GM18867 (cell line): ENCODE measurements around the gene WDR83.
"Not testable (repeated sequence)": the region's sequence is repeated elsewhere in the genome, so short reads cannot be mapped to it uniquely, and the experiment has no call there.

Experiments used
- ATAC-seq: cut with Tn5 transposase; IDR thresholded peaks from one replicate; pipeline ENCODE4 v1.9.1; 2021; ENCODE audit warnings: mild to moderate bottlenecking, moderate library complexity; ENCODE audit not compliant: unreplicated experiment

Gene WDR83

DNA sequence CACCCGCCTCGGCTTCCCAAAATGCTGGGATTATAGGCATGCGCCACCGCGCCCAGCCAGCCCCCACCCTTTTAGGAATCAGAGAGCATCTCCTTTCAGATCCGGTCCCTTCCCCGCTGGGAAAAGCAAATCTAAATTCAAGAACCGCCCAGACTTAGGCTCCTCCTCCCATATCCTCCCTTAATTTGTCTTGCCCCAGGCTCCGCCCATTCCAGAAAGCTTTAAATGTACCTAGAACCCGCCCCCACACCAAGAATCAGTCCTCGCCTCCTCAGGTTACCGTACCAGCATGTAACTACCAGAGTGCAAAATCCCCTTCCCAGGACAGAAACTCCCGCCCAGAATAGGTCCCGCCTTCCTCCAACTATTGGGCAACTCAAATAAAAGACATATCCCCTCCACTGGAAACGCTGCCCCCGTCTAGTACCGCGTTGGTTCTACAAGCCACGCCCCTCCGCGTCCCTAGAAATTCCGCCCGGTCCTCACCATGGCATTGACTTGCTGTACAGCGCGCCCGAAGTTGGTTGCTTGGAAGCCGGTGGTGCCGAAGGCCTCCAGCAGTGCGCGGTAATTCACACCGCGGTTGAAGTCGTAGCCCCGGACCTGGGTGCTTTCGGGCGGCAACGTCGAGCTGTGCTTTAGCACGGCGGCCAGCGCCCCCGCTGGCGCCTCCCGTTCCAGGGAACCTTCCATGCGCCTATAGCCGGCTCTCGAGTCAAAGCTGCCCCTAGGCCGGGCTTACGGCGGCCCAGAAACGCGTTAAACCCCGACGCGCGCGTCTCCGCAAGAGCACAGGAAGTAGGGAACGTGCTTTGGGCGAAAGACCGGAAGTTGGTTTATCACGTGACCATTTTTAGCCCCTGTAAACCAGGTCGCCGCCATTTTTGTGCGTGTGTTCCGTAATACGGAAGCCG lies 14.7 kb downstream of the WDR83 start, which contains the start of gene DHPS:
Gene DHPS, minus strand, starts transcription at position 807 of the 914 bp plus-strand sequence. Its CDS starts 114 bp downstream, at position 693.
- peak; percentile 70 for ATAC-seq

DNA sequence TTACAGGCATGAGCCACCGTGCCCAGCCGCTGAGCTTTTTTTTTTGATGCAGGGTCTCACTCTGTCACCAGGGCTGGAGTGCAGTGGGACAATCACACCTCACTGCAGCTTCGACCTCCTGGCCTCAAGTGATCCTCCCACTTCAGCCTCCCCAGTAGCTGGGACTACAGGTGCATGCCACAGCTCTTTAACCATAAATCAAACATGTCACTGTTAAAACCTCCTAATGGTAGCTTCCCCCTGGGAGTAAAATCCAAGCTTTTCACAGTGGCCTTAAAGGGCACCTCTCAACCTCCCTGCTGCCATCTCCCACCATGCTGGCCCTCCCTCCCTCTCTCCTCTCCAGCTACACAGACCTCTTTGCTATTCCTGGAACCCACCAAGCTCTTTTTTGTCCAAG lies 19.2 kb downstream of the WDR83 start:
- no peak for ATAC-seq

DNA sequence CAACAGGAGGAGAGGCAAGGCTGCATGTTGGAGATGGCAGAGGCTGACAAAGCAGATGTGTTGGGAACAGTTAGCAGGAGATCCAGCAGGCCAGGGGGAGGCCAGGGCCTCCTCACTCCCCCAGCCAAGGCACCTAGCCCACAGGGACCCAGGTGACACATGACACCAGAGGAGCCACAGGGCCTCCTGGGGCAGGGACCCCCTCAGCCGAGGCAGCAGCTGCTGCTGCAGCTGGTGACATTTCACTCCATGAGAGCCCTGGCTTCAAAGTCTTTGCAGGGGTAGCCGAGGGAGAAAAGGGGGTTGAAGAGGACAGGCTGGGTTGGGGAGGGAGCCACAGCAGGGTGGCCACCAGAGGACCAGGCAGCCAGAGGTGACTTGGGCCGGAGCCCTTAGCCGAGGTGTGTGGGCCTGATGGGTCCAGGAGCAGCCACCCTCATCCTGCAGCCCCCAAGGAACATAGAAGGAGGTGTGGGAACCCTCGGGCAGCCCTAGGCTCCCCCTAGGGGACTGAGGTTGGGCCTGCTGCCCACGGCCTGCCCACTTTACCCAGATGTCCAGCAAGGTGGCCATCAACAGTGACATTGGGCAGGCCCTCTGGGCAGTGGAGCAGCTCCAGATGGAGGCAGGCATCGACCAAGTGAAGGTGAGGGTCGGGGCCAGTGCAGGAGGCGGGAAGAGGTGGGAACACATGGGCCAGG lies 21.0 kb downstream of the WDR83 start, which contains the start of gene GNG14:
Gene GNG14, plus strand, starts transcription at position 503 of the 701 bp plus-strand sequence. Its CDS starts 51 bp downstream, at position 554.
- no peak for ATAC-seq

DNA sequence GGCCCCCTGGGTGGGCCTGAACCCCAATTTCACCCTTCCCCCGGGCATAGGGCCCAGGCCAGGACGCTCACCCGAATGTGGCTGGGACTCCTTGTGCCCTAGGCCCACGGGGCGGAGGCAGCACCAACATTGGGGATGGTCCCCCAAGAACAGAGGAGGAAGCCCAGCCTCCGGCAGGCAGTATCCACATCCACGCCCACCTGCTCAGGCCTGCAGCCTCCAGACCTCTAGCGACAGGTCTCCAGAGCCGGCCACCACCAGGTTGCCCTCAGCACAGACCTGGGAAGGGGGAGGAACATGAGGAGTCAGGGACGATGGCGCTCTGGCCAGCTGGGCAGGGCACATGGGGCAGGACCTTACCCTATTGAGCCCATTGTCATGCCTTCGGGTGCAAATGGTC lies 22.4 kb downstream of the WDR83 start:
- ATAC-seq, result no peak

DNA sequence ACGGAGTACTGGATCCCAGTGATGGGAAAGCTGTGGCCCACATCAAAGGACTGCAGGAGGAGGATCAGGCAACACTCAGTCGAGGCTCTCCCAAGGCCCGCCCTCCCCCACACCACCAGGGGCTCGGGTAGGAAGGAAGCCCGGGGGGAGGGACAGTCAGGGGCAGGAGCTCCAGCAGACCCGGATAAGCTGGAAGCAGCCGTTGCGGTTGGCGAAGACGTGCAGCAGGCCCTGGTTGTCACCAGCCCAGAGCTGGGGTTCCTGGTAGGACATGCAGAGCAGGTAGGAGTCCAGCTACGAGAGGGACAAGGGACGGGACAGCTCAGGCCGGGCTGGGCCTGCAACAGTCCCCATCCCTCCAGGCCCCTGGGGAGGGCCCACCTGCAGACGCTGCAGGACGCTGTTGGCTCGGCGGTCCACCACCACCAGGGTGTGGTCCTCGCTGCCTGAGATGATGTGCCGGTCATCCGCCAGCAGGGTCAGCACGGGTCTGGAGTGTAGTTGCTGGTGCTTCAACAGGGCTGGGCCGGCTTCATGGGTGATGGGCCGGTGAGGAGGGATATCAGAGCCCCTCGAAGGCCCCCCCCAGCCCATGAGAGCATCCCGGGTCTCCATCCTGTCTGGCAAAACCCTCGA lies 23.1 kb downstream of the WDR83 start:
- ATAC-seq, result no peak

DNA sequence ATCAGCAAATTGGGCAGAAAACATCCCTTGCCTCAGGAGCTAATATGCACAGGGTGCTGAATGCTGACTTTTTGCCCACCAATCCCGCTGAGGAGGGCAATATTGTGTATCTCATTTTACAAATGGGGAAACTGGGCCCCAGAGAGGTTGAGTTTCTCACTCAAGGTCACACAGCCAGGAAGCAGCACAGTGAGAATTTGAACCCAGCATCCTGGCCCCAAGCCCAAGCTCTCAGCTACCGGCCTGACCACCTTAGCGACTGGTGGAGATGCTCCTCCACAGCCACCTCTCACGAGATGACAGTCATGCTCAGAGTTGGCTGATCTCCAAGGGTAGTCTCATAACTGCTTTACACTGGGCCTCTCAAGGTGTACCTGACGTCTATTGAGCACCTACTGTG lies 26.4 kb downstream of the WDR83 start:
- ATAC-seq, result no peak

DNA sequence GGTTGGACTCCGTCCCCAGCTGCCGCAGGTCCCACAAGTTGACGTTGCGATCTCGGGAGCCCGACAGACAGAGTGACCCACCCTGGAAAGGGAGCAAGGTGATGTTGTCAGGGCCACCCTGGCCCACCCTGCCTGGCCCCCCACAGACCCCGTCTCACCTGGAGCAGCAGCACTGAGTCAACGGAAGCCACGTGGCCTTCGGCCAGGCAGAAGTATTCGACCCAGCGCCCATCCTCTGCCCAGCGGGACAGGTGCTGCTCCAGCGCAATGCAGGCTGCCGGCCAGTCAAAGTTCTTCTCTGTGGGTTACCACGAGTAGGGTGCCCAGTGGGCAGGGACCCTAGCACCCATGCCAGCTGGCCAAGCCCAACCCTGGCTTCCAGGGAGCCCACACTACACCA lies 28.0 kb downstream of the WDR83 start:
- ATAC-seq, result no peak

DNA sequence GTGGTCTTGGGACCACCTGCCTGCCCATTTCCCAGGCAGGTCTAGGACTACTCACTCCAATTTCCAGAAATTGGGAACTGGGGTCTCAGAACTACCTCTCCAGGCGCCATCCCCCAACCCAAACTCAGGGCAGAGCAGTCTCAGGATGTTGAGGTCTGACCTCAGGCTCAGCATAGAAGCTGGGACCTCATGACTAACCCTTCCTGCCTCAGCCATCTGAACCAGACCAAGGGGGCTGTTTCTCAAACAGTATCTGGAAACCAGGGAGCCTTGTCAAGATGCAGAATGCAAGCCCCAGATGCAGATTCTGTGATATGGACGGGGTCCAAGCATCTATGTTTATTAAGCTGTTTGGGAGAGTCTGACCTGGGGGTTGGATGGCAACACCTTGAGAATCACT lies 28.5 kb downstream of the WDR83 start:
- no peak for ATAC-seq

DNA sequence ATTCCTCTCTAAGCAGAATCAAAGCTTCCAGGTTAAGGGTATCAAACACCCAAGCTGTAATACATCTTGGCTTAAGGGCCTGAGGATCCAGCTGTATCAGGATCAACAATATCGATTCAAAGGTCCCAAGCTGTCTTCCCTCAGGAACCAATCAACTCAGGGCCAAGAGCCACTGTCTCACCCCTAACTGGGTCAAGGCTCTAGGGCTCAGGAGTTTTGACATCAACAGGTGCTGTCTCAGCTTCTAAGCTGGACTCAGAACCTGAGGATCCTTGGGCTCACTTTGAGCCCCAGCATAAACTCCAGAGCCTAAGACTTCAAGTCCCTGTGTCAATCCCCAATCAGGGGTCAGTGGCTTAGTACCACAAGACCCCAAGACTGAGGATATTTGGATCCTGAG lies 28.9 kb downstream of the WDR83 start:
- no peak for ATAC-seq

DNA sequence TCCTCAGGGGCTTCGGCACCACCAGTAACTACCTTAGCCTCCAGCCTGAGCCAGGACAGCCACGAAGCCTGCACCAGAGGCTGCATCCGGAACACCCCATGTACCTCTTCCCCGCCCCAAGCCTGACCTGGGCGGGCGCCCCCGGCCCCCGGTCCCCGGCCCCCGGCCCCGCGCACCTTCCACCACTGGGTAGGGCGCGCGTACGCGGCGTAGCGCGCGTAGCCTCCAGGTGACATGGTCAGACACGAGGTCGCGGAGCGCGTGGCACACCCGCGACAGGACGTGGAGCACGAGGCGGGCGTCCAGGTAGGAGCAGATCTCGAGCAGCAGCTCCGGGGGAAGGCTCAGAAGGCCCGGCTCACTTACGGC lies 29.4 kb downstream of the WDR83 start:
- ATAC-seq, result peak; percentile 18

DNA sequence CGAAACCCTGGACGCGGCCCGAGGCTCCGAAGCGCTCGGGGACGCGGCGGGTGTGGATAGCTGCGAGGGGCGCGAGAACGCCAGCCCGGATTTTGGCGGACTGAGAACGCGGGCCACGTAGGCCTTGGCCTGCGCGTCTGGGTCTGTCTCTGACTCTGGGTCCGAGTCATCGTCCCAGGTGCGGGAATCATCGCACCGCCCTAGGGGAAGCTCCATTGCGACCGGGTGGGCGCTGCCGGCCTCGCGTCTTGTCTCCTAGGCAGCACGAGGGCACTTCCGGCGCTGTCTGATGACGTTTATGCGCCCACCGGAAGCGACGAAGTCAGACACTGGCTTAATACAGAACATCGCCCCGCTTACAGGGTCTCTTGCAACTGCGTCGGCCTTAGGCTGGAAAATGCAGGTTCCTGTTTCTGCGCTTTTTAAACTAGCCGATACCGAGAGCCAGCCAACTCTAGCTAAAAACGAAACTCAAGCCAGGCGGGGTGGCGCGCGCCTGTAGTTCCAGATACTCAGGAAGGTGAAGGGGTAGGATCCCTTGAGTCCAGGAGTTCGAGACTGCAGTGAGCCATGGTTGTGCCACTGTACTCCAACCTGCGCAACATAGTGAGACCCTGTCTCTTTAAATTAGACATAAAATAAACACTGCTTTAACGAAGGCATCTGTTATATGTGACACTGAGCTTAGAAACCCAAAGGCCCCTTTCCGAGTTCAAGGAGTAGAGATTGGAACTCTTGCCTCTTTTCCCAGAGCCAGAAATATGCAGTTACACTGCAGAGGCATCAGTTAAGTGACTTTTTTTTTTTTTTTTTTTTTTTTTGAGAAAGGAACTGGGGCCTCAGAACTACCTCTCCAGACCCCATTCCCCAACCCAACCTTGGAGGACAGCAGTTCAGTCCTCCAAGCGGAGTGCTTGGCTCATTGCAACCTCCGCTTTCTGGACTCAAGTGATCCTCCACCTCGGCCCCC lies 30.0 kb downstream of the WDR83 start, which contains the start of gene FBXW9:
Gene FBXW9, minus strand, starts transcription at position 266 of the 970 bp plus-strand sequence. Its CDS starts 50 bp downstream, at position 216.
- ATAC-seq, result peak; percentile 76

DNA sequence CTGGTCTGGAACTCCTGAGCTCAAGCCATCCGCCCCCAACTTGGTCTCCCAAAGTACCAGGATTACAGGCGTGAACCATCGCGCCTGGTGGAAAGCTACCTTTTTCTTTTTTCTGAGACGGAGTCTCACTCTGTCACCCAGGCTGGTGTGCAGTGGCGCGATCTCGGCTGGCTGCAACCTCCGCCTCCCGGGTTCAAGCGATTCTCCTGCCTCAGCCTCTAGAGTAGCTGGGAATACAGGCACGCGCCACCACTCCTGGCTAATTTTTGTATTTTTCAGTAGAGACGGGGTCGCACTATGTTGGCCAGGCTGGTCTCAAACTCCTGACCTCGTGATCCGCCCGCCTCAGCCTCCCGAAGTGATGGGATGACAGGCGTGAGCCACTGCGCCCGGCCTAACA lies 30.8 kb downstream of the WDR83 start:
- ATAC-seq, result not testable (repeated sequence)

DNA sequence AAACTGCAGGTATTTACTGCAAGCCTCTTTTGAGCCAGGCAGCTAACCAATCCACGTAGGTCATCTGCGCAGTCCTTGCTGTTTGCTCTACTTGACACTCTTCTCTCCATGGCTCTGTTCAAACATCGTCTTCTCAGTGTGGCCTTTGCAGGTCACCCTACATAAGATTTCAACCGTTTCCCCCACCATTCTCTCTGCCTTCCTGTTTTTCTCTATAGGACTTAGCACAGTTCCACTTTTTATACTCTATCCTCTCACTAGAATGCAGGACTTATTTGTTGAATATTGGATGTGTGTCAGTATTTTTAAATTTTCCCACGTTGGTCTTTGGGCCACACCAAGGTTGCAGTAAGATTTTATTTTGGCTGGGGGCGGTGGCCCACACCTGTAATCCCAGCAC lies 31.5 kb downstream of the WDR83 start:
- ATAC-seq, result no peak

DNA sequence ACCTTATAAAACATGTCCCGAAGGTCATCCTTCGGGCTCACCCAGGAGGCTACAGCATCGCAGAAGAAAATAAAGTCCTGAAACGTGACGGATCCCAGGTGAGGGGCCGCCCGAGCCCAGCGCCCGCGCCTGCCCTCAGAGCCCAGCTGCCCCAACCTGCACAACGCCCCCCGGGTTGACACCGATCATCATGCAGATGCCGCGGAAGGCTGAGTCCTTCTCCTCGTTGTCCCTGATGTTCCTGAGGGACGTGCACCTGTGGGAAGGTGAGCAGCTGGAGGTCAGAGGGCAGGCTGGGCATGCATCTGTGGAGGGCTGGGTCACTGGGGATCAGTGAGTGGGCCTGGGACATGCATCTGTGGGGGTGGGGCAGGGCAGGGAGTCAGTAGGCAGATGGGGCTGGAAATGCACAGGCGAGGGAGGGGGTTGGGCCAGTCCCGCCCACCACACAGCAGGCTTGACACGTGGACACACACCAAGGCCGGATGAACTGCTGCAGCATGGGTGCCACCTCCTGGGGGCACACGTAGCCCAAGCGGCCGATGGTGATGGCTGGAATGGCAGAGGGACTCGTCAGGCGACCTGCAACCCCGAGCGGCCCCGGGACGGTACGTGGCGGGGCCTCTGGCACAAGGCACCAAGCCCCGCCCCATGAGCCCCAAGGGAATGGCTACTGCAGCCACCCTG lies 35.1 kb downstream of the WDR83 start:
- no peak for ATAC-seq

DNA sequence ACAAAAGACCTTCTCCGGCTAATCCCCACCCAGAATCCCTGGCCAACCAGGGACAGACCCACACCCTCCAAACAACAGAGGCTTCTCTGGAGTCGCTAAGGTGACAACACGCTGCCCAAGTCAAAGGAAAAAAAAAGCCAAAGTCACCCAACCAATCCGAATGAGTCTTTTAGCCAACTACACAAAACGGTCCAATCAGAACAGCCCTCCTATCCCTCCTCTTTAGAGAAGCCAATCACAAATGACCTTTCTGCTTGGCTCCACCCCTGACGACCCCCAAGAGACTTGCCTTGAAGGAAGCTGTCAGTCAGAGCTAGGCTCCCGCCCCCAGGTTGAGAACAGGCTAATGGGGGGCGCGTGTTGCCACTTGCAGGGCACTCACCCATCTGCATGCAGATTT lies 36.4 kb downstream of the WDR83 start:
- no peak for ATAC-seq

DNA sequence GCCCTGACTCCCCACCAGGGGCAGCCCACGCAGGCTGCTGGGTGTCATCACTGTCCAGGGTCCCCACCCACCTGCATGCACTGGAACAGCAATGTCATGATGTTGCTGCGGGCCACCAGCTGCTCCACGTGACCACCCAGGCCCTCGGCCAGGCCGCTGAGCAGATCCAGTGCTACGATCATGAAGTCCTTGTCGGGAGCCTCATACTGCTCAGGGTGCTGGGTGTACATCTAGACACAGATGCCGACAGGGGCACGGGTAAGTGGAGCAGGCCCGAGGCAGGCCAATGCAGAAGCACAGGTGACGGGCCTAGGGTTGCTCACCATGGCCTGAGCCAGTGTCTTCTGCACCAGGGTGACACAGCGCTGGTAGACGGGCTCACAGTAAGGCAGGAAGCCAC lies 38.6 kb downstream of the WDR83 start:
- ATAC-seq, result no peak

DNA sequence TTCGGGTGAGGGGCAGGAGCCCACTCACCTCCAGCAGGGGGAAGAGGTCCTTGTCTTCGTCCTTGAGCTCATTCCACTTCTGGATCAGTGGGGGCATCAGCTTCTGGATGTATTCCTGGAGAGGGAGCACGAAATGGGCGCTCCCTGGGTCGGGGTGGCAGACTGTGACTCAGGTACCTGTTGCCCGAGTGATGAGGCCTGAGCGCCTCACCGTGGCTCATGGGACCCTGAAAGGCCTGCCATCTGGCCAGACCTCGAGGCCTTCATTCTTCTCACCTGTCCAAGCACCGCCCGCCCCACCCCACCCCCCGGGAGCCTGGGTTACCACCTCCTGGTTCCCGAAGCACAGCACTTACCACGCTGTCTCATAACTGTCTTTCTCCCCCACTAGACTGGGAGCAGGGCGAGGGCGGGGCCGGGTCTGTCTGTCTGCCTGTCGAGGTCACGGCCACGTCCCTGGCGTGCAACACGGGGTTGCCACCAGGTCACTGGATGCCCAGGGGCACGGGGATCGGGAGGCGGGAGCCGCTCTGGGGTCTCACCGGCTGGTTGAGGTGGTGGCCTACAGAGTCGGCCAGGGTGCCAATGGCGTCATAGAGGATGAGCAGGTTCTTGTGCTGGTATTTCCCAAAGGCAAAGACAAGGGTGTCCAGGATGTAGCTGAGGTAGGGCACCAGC lies 39.2 kb downstream of the WDR83 start:
- ATAC-seq, result no peak

DNA sequence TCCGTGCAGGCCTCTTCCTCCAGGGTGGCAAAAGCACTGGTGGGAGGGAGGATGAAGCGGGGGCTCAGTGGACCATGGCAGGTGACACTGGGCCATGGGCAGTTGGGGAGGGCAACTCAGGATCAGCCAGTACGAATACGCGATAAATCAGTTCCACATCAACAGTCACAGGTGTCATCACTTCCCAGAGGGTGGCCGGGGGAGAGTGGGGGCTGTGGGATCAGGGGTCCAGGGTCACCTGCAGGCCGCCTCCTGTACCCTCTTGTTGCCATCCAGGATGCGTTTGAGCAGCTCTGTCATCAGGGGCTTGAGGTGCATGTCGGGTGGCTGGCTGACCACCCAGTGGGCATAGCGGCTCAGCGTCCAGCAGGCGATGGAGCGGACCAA lies 39.7 kb downstream of the WDR83 start:
- ATAC-seq, result no peak

DNA sequence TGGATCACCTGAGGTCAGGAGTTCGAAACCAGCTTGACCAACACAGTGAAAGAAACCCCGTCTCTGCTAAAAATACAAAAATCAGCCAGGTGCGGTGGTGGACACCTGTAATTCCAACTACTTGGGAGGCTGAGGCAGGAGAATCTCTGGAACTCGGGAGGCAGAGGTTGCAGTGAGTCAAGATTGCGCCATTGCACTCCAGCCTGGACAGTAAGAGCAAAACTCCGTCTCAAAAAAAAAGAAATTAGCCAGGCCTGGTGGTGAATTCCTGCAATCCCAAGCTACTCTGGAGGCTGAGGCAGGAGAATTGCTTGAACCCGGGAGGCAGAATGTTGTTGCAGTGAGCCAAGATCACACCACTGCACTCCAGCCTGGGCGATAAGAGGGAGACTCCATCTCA lies 42.0 kb downstream of the WDR83 start:
- ATAC-seq, result no peak
